ENCODE results near the gene COA6. TPM values are rescaled to one million over a fixed set of nuclear protein-coding genes. Genes with fewer than 3 reads are reported as not detected.

COA6 gene
- total RNA-seq, 4 donors from 2014 or later = 9.4 to 18.3 (median 16.0) TPM

GRCh38 chr1:234388094-234388493, 14.8 kb downstream of the COA6 start:
- Histone ChIP-seq H3K27me3 (no peaks in the 10 kb centered on the region), H3K36me3 (peaks cover 12 to 47% (median 32%) of the 10 kb centered on the region in 4 donors), H3K27ac (replicated peaks in 1 of 4) (no peak overlapping the region), H3K4me1 (no peaks in the 10 kb centered on the region), H3K4me3 (no peak overlapping the region), H3K9me3 (no peaks in the 10 kb centered on the region)
- peak; percentile 5 for DNase-seq (ENCODE audit: extremely low spot score)
- intact Hi-C loops (cut with DNase I) = no loop called here
- TF ChIP-seq CTCF (IDR thresholded peaks at IDR 0.05) (no peak), POLR2A (IDR thresholded peaks at IDR 0.05; ENCODE audit: low read depth) (no peak), EP300 (IDR thresholded peaks at IDR 0.05) (no peak), POLR2AphosphoS5 (IDR thresholded peaks at IDR 0.05) (no peak)
- WGBS = 85% methylated on average over 6 of the region's 6 CpGs

- no peak for TF ChIP-seq EP300 (IDR thresholded peaks at IDR 0.05)
- TF ChIP-seq POLR2A (IDR thresholded peaks at IDR 0.05; ENCODE audit: low read depth) = no peak
- no peak for TF ChIP-seq POLR2AphosphoS5 (IDR thresholded peaks at IDR 0.05)
- TF ChIP-seq CTCF (IDR thresholded peaks at IDR 0.05) = no peak
- no peak overlapping the region for H3K27ac ChIP-seq (replicated peaks in 1 of 4)
- no peaks in the 10 kb centered on the region for H3K9me3 ChIP-seq
- peak; percentile 42 for DNase-seq (ENCODE audit: extremely low spot score)
- no peak overlapping the region for H3K4me3 ChIP-seq
- H3K4me1 ChIP-seq = no peaks in the 10 kb centered on the region
- H3K36me3 ChIP-seq = peaks cover 12 to 42% (median 23%) of the 10 kb centered on the region in 4 donors
- intact Hi-C loops (cut with DNase I) = no loop called here
- H3K27me3 ChIP-seq = no peaks in the 10 kb centered on the region
- WGBS = 88% methylated on average over 6 of the region's 6 CpGs
Measured at GRCh38 chr1:234393190-234393589, 19.9 kb downstream of the COA6 start.

GRCh38 chr1:234395297-234395696, 22.0 kb downstream of the COA6 start:
- peak; percentile 60 for DNase-seq (ENCODE audit: extremely low spot score)
- Histone ChIP-seq H3K27me3 (no peaks in the 10 kb centered on the region), H3K27ac (replicated peaks in 1 of 4) (no peak overlapping the region), H3K4me1 (peaks cover 0 to 6% (median under 1%) of the 10 kb centered on the region in 4 donors), H3K36me3 (peaks cover 11 to 36% (median 23%) of the 10 kb centered on the region in 4 donors), H3K9me3 (no peaks in the 10 kb centered on the region), H3K4me3 (no peak overlapping the region)
- intact Hi-C loops (cut with DNase I) = no loop called here
- 82% methylated on average over 5 of the region's 5 CpGs for WGBS
- TF ChIP-seq CTCF (IDR thresholded peaks at IDR 0.05) (no peak), POLR2AphosphoS5 (IDR thresholded peaks at IDR 0.05) (no peak), POLR2A (IDR thresholded peaks at IDR 0.05; ENCODE audit: low read depth) (no peak), EP300 (IDR thresholded peaks at IDR 0.05) (no peak)

GRCh38 chr1:234396092-234396491, 22.8 kb downstream of the COA6 start:
- Histone ChIP-seq H3K4me1 (peaks cover 0 to 14% (median 5%) of the 10 kb centered on the region in 4 donors), H3K36me3 (peaks cover 3 to 30% (median 17%) of the 10 kb centered on the region in 4 donors), H3K27ac (replicated peaks in 1 of 4) (no peak overlapping the region), H3K4me3 (no peak overlapping the region), H3K9me3 (no peaks in the 10 kb centered on the region), H3K27me3 (no peaks in the 10 kb centered on the region)
- WGBS = 90% methylated on average over 8 of the region's 8 CpGs
- peak; percentile 26 for DNase-seq (ENCODE audit: extremely low spot score)
- intact Hi-C loops (cut with DNase I) = no loop called here
- TF ChIP-seq POLR2AphosphoS5 (IDR thresholded peaks at IDR 0.05) (no peak), POLR2A (IDR thresholded peaks at IDR 0.05; ENCODE audit: low read depth) (no peak), CTCF (IDR thresholded peaks at IDR 0.05) (no peak), EP300 (IDR thresholded peaks at IDR 0.05) (no peak)

GRCh38 chr1:234396871-234397270, 23.6 kb downstream of the COA6 start:
- WGBS = 91% methylated on average over 6 of the region's 6 CpGs

More at GRCh38 chr1:234396871-234397270, 23.6 kb downstream of the COA6 start:
- H3K4me3 ChIP-seq = no peak overlapping the region
- TF ChIP-seq POLR2A (IDR thresholded peaks at IDR 0.05; ENCODE audit: low read depth) = no peak
- TF ChIP-seq EP300 (IDR thresholded peaks at IDR 0.05) = no peak
- no peak for TF ChIP-seq POLR2AphosphoS5 (IDR thresholded peaks at IDR 0.05)
- no peak for TF ChIP-seq CTCF (IDR thresholded peaks at IDR 0.05)
- H3K27me3 ChIP-seq = no peaks in the 10 kb centered on the region
- peaks cover 0 to 17% (median 6%) of the 10 kb centered on the region in 4 donors for H3K4me1 ChIP-seq
- intact Hi-C loops (cut with DNase I) = no loop called here
- DNase-seq (ENCODE audit: extremely low spot score) = peak; percentile 4
- no peaks in the 10 kb centered on the region for H3K9me3 ChIP-seq
- H3K36me3 ChIP-seq = peaks cover 0 to 22% (median 10%) of the 10 kb centered on the region in 4 donors
- H3K27ac ChIP-seq (replicated peaks in 1 of 4) = no peak overlapping the region

Measured in esophagus muscularis mucosa (tissue), 4 donors.